WTC11 (cell line): ENCODE results near the gene GZMM. TPM values are rescaled to one million over a fixed set of nuclear protein-coding genes. Genes with fewer than 3 reads are reported as not detected.

Experiments used
- ATAC-seq: fragments of 200-7000 bp; cut with Tn5 transposase; 2 replicates; pipeline ENCODE4 v1.10.0; 2021; ENCODE audit warnings: mild to moderate bottlenecking, moderate library complexity
- CTCF ChIA-PET: fragments of 300-600 bp; sonication (Branson Sonifier 250); formaldehyde crosslinking; loops from one replicate; lab custom pipeline; 2021; ENCODE audit warnings: antibody characterized with exemption; lab: Charles Lee
- POLR2A ChIA-PET: fragments of 350-600 bp; sonication (Branson Sonifier 250); formaldehyde crosslinking; loops from one replicate; lab custom pipeline; 2021; ENCODE audit warnings: antibody characterized with exemption; lab: Charles Lee
- DNase-seq: peaks from one replicate; pipeline ENCODE4 v3.0.0; 2021; ENCODE audit warnings: low spot score
- H3K27ac Mint-ChIP-seq: 2 replicates; pipeline ENCODE4 v1.8.0; 2021; ENCODE audit warnings: mixed read lengths
- H3K27me3 Mint-ChIP-seq: 2 replicates; pipeline ENCODE4 v1.8.0; 2021; ENCODE audit warnings: low read depth, mild to moderate bottlenecking, moderate library complexity, mixed read lengths
- H3K36me3 Mint-ChIP-seq: 2 replicates; pipeline ENCODE4 v1.8.0; 2021; ENCODE audit warnings: mixed read lengths
- H3K4me1 Mint-ChIP-seq: 2 replicates; pipeline ENCODE4 v1.8.0; 2022; ENCODE audit warnings: mixed read lengths
- H3K4me3 Mint-ChIP-seq: 2 replicates; pipeline ENCODE4 v1.8.0; 2021; ENCODE audit warnings: mild to moderate bottlenecking, moderate library complexity, mixed read lengths
- H3K9me3 Mint-ChIP-seq: 2 replicates; pipeline ENCODE4 v1.8.0; 2021; ENCODE audit warnings: mixed read lengths
- CREB1 ChIP-seq: sonication (generic); formaldehyde crosslinking; IDR thresholded peaks from 2 replicates; pipeline ENCODE4 v1.8.0; 2023; ENCODE audit warnings: mild to moderate bottlenecking, missing genetic modification reagents
- GABPB1 ChIP-seq: sonication (generic); formaldehyde crosslinking; IDR thresholded peaks from 2 replicates; pipeline ENCODE4 v1.8.1; 2023; ENCODE audit warnings: mild to moderate bottlenecking, missing genetic modification reagents
- GRHL2 ChIP-seq: fragments of 250-450 bp; sonication (Bioruptor Pico); IDR thresholded peaks from 2 replicates; pipeline ENCODE4 v1.8.0; 2022; ENCODE audit warnings: mild to moderate bottlenecking, moderate library complexity; ENCODE audit not compliant: insufficient replicate concordance, severe bottlenecking
- JUN ChIP-seq: sonication (generic); formaldehyde crosslinking; IDR thresholded peaks from 2 replicates; pipeline ENCODE4 v1.8.0; 2023; ENCODE audit warnings: mild to moderate bottlenecking, missing genetic modification reagents
- NR1H2 ChIP-seq: sonication (generic); formaldehyde crosslinking; IDR thresholded peaks from 2 replicates; pipeline ENCODE4 v1.9.0; 2021; ENCODE audit warnings: mild to moderate bottlenecking, moderate library complexity, missing genetic modification reagents
- SOX15 ChIP-seq: fragments of 250-450 bp; sonication (Bioruptor Pico); IDR thresholded peaks from 2 replicates; pipeline ENCODE4 v1.9.0; 2021; ENCODE audit warnings: mild to moderate bottlenecking
- TP53 ChIP-seq: sonication (generic); formaldehyde crosslinking; IDR thresholded peaks from 2 replicates; pipeline ENCODE4 v1.8.1; 2023; ENCODE audit warnings: mild to moderate bottlenecking, missing genetic modification reagents
- ZBTB21 ChIP-seq: sonication (generic); formaldehyde crosslinking; IDR thresholded peaks from 2 replicates; pipeline ENCODE4 v1.8.1; 2023; ENCODE audit warnings: mild to moderate bottlenecking, missing genetic modification reagents, borderline replicate concordance
- ZNF138 ChIP-seq: sonication (generic); formaldehyde crosslinking; conservative IDR thresholded peaks from 2 replicates; pipeline ENCODE4 v1.8.1; 2022; ENCODE audit warnings: mild to moderate bottlenecking, moderate library complexity, missing genetic modification reagents
- ZNF416 ChIP-seq: fragments of 250-450 bp; sonication (Bioruptor Pico); IDR thresholded peaks from 2 replicates; pipeline ENCODE4 v1.9.0; 2021; ENCODE audit warnings: mild to moderate bottlenecking, inconsistent platforms
- ZNF512 ChIP-seq: sonication (generic); formaldehyde crosslinking; IDR thresholded peaks from 2 replicates; pipeline ENCODE4 v1.8.1; 2022; ENCODE audit warnings: missing genetic modification reagents, borderline replicate concordance
- total RNA-seq: library from RNA; stranded (reverse); gene quantifications from 3 replicates; pipeline ENCODE4 v1.2.3, GENCODE V29; 2021
- TF ChIP-seq, protein P1 (sequence below): fragments of 250-450 bp; sonication (Bioruptor Pico); conservative IDR thresholded peaks from 2 replicates; pipeline ENCODE4 v1.9.0; 2021; ENCODE audit warnings: mild to moderate bottlenecking
- TF ChIP-seq, protein P2 (sequence below): fragments of 200-600 bp; IDR thresholded peaks from 2 replicates; pipeline ENCODE4 v1.8.0; 2022; ENCODE audit warnings: antibody characterized with exemption
- TF ChIP-seq, protein P3 (sequence below): fragments of 250-450 bp; sonication (Bioruptor Pico); IDR thresholded peaks from 2 replicates; pipeline ENCODE4 v1.9.0; 2021; ENCODE audit warnings: mild to moderate bottlenecking
- TF ChIP-seq, protein P4 (sequence below): sonication (generic); formaldehyde crosslinking; IDR thresholded peaks from 2 replicates; pipeline ENCODE4 v1.8.0; 2023; ENCODE audit warnings: missing genetic modification reagents, mild to moderate bottlenecking, borderline replicate concordance
- TF ChIP-seq, protein P5 (sequence below): sonication (generic); formaldehyde crosslinking; IDR thresholded peaks from 2 replicates; pipeline ENCODE4 v1.8.0; 2022; ENCODE audit warnings: mild to moderate bottlenecking, missing genetic modification reagents
- TF ChIP-seq, protein P6 (sequence below): fragments of 250-450 bp; sonication (Bioruptor Pico); IDR thresholded peaks from 2 replicates; pipeline ENCODE4 v1.9.0; 2021; ENCODE audit warnings: moderate library complexity, mild to moderate bottlenecking, inconsistent platforms, borderline replicate concordance

GZMM gene
- total RNA-seq, 1 experiment from 2014 or later: 0.68 TPM

- ATAC-seq: no peak
- DNase-seq: no peak
- ChIA-PET CTCF (interaction anchor here (1.0 kb wide), 1 partner anchor 54 kb away, joined by 3 read pairs; no protein-coding TSS in a partner anchor), POLR2A (no interaction called here)
- peaks cover 7% of the 10 kb centered on the region for H3K4me1 Mint-ChIP-seq
- H3K27me3 Mint-ChIP-seq: peaks cover 14% of the 10 kb centered on the region
- H3K27ac Mint-ChIP-seq: no peak overlapping the region
- H3K9me3 Mint-ChIP-seq: peaks cover 7% of the 10 kb centered on the region
- TF ChIP-seq CREB1 (CRISPR knock-in tag) (no peak), TP53 (no peak)
- TF ChIP-seq, protein P1, sequence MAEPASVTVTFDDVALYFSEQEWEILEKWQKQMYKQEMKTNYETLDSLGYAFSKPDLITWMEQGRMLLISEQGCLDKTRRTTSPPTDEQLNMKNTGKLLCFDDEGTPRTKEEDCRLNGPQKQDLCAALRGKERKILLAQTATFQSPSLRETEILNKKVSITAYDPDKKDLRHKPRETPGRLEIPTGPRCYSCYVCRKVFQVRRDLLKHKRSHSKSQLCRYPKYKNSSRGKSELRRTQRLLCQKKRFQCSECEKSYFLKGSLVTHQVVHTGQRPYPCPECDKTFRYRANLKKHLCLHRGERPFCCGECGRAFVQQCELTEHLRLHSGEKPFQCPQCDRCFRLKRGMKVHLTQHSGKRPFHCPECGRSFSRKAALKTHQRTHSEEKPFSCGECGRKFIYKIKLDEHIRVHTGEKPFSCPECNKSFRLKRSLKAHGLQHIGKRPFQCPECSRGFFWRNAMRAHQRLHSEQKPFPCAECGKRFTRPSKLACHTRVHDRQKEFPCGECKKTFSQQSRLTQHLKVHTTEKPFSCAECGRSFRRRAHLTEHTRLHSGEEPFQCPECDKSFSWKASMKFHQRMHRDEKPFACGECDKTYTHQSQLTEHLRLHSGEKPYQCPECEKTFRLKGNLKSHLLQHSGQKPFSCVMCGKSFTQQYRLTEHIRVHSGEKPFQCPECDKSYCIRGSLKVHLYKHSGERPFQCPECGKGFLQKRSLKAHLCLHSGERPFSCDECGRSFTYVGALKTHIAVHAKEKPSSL (CRISPR knock-in tag): no peak
- H3K4me3 Mint-ChIP-seq: no peak overlapping the region
- peaks cover 7% of the 10 kb centered on the region for H3K36me3 Mint-ChIP-seq
Measured at GRCh38 chr19:560121-560520, 16.3 kb downstream of the GZMM start.

- peaks cover 38% of the 10 kb centered on the region for H3K27me3 Mint-ChIP-seq
- peaks cover 18% of the 10 kb centered on the region for H3K4me1 Mint-ChIP-seq
- H3K36me3 Mint-ChIP-seq: peaks cover 21% of the 10 kb centered on the region
- ChIA-PET POLR2A (no interaction called here), CTCF (no interaction called here)
- no peak overlapping the region for H3K27ac Mint-ChIP-seq
- H3K9me3 Mint-ChIP-seq: peaks cover 7% of the 10 kb centered on the region
- DNase-seq: no peak
- ATAC-seq: no peak
- no peak overlapping the region for H3K4me3 Mint-ChIP-seq
- TF ChIP-seq, protein P2, sequence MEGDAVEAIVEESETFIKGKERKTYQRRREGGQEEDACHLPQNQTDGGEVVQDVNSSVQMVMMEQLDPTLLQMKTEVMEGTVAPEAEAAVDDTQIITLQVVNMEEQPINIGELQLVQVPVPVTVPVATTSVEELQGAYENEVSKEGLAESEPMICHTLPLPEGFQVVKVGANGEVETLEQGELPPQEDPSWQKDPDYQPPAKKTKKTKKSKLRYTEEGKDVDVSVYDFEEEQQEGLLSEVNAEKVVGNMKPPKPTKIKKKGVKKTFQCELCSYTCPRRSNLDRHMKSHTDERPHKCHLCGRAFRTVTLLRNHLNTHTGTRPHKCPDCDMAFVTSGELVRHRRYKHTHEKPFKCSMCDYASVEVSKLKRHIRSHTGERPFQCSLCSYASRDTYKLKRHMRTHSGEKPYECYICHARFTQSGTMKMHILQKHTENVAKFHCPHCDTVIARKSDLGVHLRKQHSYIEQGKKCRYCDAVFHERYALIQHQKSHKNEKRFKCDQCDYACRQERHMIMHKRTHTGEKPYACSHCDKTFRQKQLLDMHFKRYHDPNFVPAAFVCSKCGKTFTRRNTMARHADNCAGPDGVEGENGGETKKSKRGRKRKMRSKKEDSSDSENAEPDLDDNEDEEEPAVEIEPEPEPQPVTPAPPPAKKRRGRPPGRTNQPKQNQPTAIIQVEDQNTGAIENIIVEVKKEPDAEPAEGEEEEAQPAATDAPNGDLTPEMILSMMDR: no peak
- TF ChIP-seq ZNF416 (CRISPR knock-in tag) (no peak), GRHL2 (CRISPR knock-in tag) (no peak), GABPB1 (CRISPR knock-in tag) (no peak), ZNF138 (CRISPR knock-in tag) (no peak), JUN (CRISPR knock-in tag) (no peak), NR1H2 (CRISPR knock-in tag) (no peak), SOX15 (no peak), ZNF512 (CRISPR knock-in tag) (no peak), ZBTB21 (CRISPR knock-in tag) (no peak)
- TF ChIP-seq, protein P3, sequence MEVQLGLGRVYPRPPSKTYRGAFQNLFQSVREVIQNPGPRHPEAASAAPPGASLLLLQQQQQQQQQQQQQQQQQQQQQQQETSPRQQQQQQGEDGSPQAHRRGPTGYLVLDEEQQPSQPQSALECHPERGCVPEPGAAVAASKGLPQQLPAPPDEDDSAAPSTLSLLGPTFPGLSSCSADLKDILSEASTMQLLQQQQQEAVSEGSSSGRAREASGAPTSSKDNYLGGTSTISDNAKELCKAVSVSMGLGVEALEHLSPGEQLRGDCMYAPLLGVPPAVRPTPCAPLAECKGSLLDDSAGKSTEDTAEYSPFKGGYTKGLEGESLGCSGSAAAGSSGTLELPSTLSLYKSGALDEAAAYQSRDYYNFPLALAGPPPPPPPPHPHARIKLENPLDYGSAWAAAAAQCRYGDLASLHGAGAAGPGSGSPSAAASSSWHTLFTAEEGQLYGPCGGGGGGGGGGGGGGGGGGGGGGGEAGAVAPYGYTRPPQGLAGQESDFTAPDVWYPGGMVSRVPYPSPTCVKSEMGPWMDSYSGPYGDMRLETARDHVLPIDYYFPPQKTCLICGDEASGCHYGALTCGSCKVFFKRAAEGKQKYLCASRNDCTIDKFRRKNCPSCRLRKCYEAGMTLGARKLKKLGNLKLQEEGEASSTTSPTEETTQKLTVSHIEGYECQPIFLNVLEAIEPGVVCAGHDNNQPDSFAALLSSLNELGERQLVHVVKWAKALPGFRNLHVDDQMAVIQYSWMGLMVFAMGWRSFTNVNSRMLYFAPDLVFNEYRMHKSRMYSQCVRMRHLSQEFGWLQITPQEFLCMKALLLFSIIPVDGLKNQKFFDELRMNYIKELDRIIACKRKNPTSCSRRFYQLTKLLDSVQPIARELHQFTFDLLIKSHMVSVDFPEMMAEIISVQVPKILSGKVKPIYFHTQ: no peak
- TF ChIP-seq, protein P4, sequence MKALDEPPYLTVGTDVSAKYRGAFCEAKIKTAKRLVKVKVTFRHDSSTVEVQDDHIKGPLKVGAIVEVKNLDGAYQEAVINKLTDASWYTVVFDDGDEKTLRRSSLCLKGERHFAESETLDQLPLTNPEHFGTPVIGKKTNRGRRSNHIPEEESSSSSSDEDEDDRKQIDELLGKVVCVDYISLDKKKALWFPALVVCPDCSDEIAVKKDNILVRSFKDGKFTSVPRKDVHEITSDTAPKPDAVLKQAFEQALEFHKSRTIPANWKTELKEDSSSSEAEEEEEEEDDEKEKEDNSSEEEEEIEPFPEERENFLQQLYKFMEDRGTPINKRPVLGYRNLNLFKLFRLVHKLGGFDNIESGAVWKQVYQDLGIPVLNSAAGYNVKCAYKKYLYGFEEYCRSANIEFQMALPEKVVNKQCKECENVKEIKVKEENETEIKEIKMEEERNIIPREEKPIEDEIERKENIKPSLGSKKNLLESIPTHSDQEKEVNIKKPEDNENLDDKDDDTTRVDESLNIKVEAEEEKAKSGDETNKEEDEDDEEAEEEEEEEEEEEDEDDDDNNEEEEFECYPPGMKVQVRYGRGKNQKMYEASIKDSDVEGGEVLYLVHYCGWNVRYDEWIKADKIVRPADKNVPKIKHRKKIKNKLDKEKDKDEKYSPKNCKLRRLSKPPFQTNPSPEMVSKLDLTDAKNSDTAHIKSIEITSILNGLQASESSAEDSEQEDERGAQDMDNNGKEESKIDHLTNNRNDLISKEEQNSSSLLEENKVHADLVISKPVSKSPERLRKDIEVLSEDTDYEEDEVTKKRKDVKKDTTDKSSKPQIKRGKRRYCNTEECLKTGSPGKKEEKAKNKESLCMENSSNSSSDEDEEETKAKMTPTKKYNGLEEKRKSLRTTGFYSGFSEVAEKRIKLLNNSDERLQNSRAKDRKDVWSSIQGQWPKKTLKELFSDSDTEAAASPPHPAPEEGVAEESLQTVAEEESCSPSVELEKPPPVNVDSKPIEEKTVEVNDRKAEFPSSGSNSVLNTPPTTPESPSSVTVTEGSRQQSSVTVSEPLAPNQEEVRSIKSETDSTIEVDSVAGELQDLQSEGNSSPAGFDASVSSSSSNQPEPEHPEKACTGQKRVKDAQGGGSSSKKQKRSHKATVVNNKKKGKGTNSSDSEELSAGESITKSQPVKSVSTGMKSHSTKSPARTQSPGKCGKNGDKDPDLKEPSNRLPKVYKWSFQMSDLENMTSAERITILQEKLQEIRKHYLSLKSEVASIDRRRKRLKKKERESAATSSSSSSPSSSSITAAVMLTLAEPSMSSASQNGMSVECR (CRISPR knock-in tag): no peak
- TF ChIP-seq, protein P5, sequence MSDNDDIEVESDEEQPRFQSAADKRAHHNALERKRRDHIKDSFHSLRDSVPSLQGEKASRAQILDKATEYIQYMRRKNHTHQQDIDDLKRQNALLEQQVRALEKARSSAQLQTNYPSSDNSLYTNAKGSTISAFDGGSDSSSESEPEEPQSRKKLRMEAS (CRISPR knock-in tag): no peak
- TF ChIP-seq, protein P1 (CRISPR knock-in tag): no peak
- TF ChIP-seq, protein P6, sequence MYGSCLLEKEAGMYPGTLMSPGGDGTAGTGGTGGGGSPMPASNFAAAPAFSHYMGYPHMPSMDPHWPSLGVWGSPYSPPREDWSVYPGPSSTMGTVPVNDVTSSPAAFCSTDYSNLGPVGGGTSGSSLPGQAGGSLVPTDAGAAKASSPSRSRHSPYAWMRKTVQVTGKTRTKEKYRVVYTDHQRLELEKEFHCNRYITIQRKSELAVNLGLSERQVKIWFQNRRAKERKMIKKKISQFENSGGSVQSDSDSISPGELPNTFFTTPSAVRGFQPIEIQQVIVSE (CRISPR knock-in tag): no peak
Measured at GRCh38 chr19:566403-566802, 22.6 kb downstream of the GZMM start.
